Common myeloid progenitor, CD34-positive (primary cell): ENCODE measurements around the gene ADORA2B.
"Not testable (repeated sequence)": the region's sequence is repeated elsewhere in the genome, so short reads cannot be mapped to it uniquely, and the experiment has no call there.

Experiments
- CTCF ChIA-PET: fragments of 350-600 bp; sonication (Branson Sonifier 250); formaldehyde crosslinking; loops from one replicate; lab custom pipeline; 2021; ENCODE audit warnings: antibody characterized with exemption; lab: Charles Lee
- POLR2A ChIA-PET: fragments of 350-600 bp; sonication (Branson Sonifier 250); formaldehyde crosslinking; loops from one replicate; lab custom pipeline; 2021; ENCODE audit warnings: antibody characterized with exemption; lab: Charles Lee
- DNase-seq, 3 donors: peaks; one replicate each; pipeline versions ENCODE4 v3.0.0 to v3.0.0-alpha.2; 2013
- H3K27ac ChIP-seq, 2 experiments: 1 replicate in 1 of 2; 2 replicates in 1 of 2; pipeline ENCODE4 v1.7.0; 2013; ENCODE audit warnings: inconsistent platforms in 2 of 2, low read length in 2 of 2, mild to moderate bottlenecking in 2 of 2, low read depth in 1 of 2, moderate library complexity in 1 of 2; ENCODE audit not compliant: severe bottlenecking in 2 of 2, insufficient read depth in 1 of 2, poor library complexity in 1 of 2
- H3K27me3 ChIP-seq, 5 experiments: replicated peaks in 2 of 5; 1 replicate in 3 of 5; 2 replicates in 2 of 5; pipeline versions ENCODE4 v1.6.1 to v1.7.0; 2013; ENCODE audit warnings: low read length in 4 of 5, mild to moderate bottlenecking in 2 of 5, moderate library complexity in 2 of 5, inconsistent platforms in 1 of 5; ENCODE audit not compliant: insufficient read depth in 5 of 5, control insufficient read depth in 4 of 5
- H3K36me3 ChIP-seq, 4 experiments: 1 replicate in 2 of 4; 2 replicates in 2 of 4; pipeline versions ENCODE4 v1.6.1 to v1.7.0; 2013; ENCODE audit warnings: low read length in 3 of 4, control low read depth in 1 of 4, mild to moderate bottlenecking in 1 of 4; ENCODE audit not compliant: control insufficient read depth in 4 of 4, insufficient read depth in 4 of 4
- H3K4me1 ChIP-seq, 4 experiments: 1 replicate in 3 of 4; 2 replicates in 1 of 4; pipeline versions ENCODE4 v1.6.1 to v1.7.1; 2013; ENCODE audit warnings: low read length in 3 of 4, mild to moderate bottlenecking in 3 of 4, control low read depth in 1 of 4, inconsistent platforms in 1 of 4, moderate library complexity in 1 of 4; ENCODE audit not compliant: control insufficient read depth in 4 of 4, insufficient read depth in 4 of 4; ENCODE audit errors: control extremely low read depth in 1 of 4
- H3K4me3 ChIP-seq, 7 experiments: 1 replicate in 4 of 7; 2 replicates in 3 of 7; pipeline versions ENCODE4 v1.5.1 to v1.7.0; 2013; ENCODE audit warnings: mild to moderate bottlenecking in 7 of 7, low read length in 6 of 7, moderate library complexity in 6 of 7, inconsistent platforms in 2 of 7, low read depth in 2 of 7, control low read depth in 1 of 7; ENCODE audit not compliant: insufficient read depth in 4 of 7, control insufficient read depth in 1 of 7; ENCODE audit errors: extremely low read depth in 1 of 7
- H3K9me3 ChIP-seq, 5 experiments: 1 replicate in 4 of 5; 2 replicates in 1 of 5; pipeline versions ENCODE4 v1.6.1 to v1.7.1; 2013; ENCODE audit warnings: low read length in 4 of 5, mild to moderate bottlenecking in 2 of 5, inconsistent platforms in 1 of 5, low read depth in 1 of 5, moderate library complexity in 1 of 5; ENCODE audit not compliant: control insufficient read depth in 4 of 5, insufficient read depth in 2 of 5; ENCODE audit errors: control extremely low read depth in 1 of 5
- WGBS: methylation state at CpG from one replicate; pipeline ENCODE4 v1.1.5; 2013; ENCODE audit not compliant: insufficient coverage; 5-methylcytosine and 5-hydroxymethylcytosine counted together

ADORA2B gene

GRCh38 chr17:15930426-15930825 is 14.5 kb upstream of the ADORA2B start:
- no peaks in the 10 kb centered on the region for H3K36me3 ChIP-seq
- H3K4me1 ChIP-seq: peaks cover 0 to 20% (median 12%) of the 10 kb centered on the region in 4 experiments
- H3K27ac ChIP-seq: no peak overlapping the region
- no peaks in the 10 kb centered on the region for H3K9me3 ChIP-seq
- WGBS: 99% methylated on average over 6 of the region's 6 CpGs
- H3K27me3 ChIP-seq: no peaks in the 10 kb centered on the region
- CTCF ChIA-PET: interaction anchor here (1.2 kb wide), 1 partner anchor 15 kb away, joined by 3 read pairs; the partner anchor contains the start of gene ADORA2B
- DNase-seq: no peak
- H3K4me3 ChIP-seq: no peak overlapping the region
- POLR2A ChIA-PET: no interaction called here

- Histone ChIP-seq H3K36me3 (no peaks in the 10 kb centered on the region), H3K4me1 (peaks cover 0 to 20% (median 12%) of the 10 kb centered on the region in 4 experiments), H3K27me3 (no peaks in the 10 kb centered on the region), H3K27ac (no peak overlapping the region), H3K4me3 (no peak overlapping the region), H3K9me3 (no peaks in the 10 kb centered on the region)
- CTCF ChIA-PET: interaction anchor here (1.1 kb wide), 1 partner anchor 13 kb away, joined by 4 read pairs; the partner anchor contains the start of gene ADORA2B
- POLR2A ChIA-PET: no interaction called here
- DNase-seq: no peak
These were observed 13.5 kb upstream of the ADORA2B start for GRCh38 chr17:15931394-15931793.

- POLR2A ChIA-PET: no interaction called here
- CTCF ChIA-PET: no interaction called here
- H3K4me1 ChIP-seq: no peaks in the 10 kb centered on the region
- 100% methylated on average over 1 of the region's 5 CpGs for WGBS
- H3K36me3 ChIP-seq: no peaks in the 10 kb centered on the region
- H3K27ac ChIP-seq: no peak overlapping the region
- H3K9me3 ChIP-seq: no peaks in the 10 kb centered on the region
- no peaks in the 10 kb centered on the region for H3K27me3 ChIP-seq
- H3K4me3 ChIP-seq: no peak overlapping the region
- DNase-seq: no peak
These were observed 10.1 kb upstream of the ADORA2B start for GRCh38 chr17:15934866-15935265.

- H3K4me1 ChIP-seq: no peaks in the 10 kb centered on the region
- 100% methylated on average over 5 of the region's 7 CpGs for WGBS
- CTCF ChIA-PET: no interaction called here
- H3K27me3 ChIP-seq: no peaks in the 10 kb centered on the region
- no peak overlapping the region for H3K27ac ChIP-seq
- no peaks in the 10 kb centered on the region for H3K36me3 ChIP-seq
- no peak overlapping the region for H3K4me3 ChIP-seq
- no peaks in the 10 kb centered on the region for H3K9me3 ChIP-seq
- no peak for DNase-seq
- POLR2A ChIA-PET: no interaction called here
These were observed 9.0 kb upstream of the ADORA2B start for GRCh38 chr17:15935891-15936290.

- CTCF ChIA-PET, H3K4me3 ChIP-seq, H3K36me3 ChIP-seq, H3K4me1 ChIP-seq, DNase-seq, H3K27ac ChIP-seq, H3K27me3 ChIP-seq, H3K9me3 ChIP-seq, POLR2A ChIA-PET: not testable (repeated sequence)
- WGBS: 100% methylated on average over 4 of the region's 4 CpGs
These were observed 8.4 kb upstream of the ADORA2B start for GRCh38 chr17:15936481-15936880.

GRCh38 chr17:15941781-15942180 is 3.1 kb upstream of the ADORA2B start:
- Histone ChIP-seq H3K27me3 (peaks cover 0 to 22% (median 0%) of the 10 kb centered on the region in 5 experiments), H3K4me1 (peaks cover 0 to 38% (median 29%) of the 10 kb centered on the region in 4 experiments), H3K36me3 (no peaks in the 10 kb centered on the region), H3K9me3 (peaks cover 0 to 9% (median 0%) of the 10 kb centered on the region in 5 experiments), H3K27ac (no peak overlapping the region), H3K4me3 (no peak overlapping the region)
- 100% methylated on average over 2 of the region's 7 CpGs for WGBS
- DNase-seq: no peak
- POLR2A ChIA-PET: no interaction called here
- CTCF ChIA-PET: interaction anchor here (1.0 to 1.1 kb wide), 2 partner anchors 24 to 45 kb away, joined by 3 to 4 read pairs; no protein-coding TSS in a partner anchor

- CTCF ChIA-PET: interaction anchor here (1.0 kb wide), 2 partner anchors 23 to 56 kb away, joined by 3 to 4 read pairs; no protein-coding TSS in a partner anchor
- POLR2A ChIA-PET: no interaction called here
These were observed 2.6 kb upstream of the ADORA2B start for GRCh38 chr17:15942207-15942833.

More at GRCh38 chr17:15942207-15942833, 2.6 kb upstream of the ADORA2B start:
- Histone ChIP-seq H3K9me3 (peaks cover 0 to 9% (median 0%) of the 10 kb centered on the region in 5 experiments), H3K4me3 (peak overlapping the region in 1 of 7 experiments; percentile 9), H3K27ac (no peak overlapping the region), H3K36me3 (no peaks in the 10 kb centered on the region), H3K4me1 (peaks cover 0 to 43% (median 29%) of the 10 kb centered on the region in 4 experiments), H3K27me3 (peaks cover 0 to 22% (median 0%) of the 10 kb centered on the region in 5 experiments)
- WGBS: 83% methylated on average over 6 of the region's 7 CpGs
- peak in 2 of 3 donors; percentile 70 to 71 for DNase-seq
